Hypothalamus (tissue), 51 donors: Measurements from ENCODE around the gene MPDU1.

Source experiments
- DNase-seq, 51 donors: peaks; one replicate each; lab custom pipeline; 2025; lab: John Stamatoyannopoulos, UW

MPDU1 gene

DNA sequence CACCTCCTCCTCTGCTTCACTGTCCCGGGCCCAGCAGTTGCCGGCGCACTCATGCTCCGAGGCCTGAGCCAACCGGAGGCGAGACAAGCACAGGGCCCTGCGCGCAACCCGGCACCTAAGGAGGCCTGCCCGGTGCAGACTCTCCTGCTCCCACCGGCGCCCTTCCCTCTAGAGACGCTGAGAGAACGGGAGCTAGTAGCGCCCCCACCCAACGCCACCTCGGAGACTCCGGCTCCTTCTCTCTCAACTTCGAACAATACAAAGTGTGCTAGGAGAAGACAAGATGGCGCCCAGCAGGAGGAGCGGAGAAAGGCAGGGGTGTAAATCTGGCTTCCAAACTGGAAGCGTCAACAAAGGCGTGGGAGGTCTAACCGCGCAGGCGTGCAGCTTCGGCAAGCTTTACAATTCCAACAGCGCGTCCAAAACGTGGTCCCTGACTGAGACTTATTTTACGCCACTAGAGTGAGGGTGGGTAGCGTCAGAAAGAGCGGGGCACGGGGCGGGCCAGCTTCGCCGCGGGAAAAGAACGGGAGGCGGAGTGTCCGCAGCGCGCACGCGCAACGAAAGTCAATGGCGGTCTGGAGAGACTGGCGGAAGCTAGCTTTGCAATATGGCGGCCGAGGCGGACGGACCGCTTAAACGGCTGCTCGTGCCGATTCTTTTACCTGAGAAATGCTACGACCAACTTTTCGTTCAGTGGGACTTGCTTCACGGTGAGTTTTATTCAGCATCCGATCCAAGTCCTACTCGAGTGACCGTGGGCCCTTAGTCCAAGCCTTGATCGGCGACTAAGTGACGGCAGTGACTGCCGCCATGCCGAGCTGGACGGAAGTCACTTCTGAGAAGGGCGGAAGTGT is at the start of gene MPDU1:
Gene MPDU1 (plus strand): TSS at position 600 of the 857 bp plus-strand sequence. CDS start 11 bp downstream, at position 611.
- peak; percentile 82 to 99 (median 95) for DNase-seq

DNA sequence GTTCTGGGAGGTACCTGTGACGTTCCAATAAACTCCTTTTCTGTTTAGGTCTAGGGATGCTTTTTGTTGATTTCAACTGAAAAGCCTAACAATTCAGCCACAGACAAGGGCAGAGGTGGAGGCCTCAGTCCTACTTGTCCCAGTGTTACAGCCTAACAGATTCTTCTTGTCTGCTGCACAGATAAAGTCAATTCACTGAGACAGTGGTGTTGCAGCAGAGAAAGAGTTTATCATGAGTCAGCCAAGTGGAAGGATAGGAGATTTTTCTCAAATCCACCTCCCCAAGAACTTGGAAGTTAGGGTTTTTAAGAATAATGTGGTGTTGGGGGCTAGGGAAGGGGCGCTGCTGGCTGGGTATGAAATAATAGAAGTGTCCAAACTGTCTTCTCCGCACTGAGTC is 45.6 kb upstream of the MPDU1 start:
- no peak for DNase-seq

DNA sequence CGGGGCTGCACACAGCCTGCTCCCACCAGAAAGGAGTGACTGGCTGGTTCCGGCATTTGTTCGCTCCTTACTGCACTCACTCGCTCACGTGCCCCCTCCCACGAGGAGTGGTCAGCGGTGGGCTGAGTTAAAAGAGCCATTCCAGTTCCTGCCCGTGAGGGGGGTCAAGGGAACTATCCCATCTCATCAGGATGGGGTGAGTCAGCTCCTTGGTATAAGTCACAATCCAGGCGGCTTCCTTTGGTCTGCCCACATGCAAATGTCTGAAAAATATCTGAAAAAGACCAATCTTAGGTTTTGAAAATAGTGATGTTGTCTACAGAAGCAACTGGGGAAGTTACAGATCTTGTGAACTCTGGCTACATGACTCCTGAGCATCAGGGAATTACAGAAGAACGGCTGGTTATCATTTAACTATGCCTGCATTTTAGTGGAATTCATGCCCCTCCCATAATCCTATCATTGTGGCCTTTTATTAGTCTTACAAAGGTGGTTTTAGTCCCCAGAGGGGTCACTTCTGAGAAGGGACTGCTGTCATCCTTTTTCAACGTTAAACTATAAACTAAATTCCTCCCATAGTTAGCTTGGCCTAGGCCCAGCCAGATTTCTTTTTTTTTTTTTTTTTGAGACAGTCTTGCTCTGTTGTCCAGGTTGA is 44.6 kb upstream of the MPDU1 start:
- no peak for DNase-seq

DNA sequence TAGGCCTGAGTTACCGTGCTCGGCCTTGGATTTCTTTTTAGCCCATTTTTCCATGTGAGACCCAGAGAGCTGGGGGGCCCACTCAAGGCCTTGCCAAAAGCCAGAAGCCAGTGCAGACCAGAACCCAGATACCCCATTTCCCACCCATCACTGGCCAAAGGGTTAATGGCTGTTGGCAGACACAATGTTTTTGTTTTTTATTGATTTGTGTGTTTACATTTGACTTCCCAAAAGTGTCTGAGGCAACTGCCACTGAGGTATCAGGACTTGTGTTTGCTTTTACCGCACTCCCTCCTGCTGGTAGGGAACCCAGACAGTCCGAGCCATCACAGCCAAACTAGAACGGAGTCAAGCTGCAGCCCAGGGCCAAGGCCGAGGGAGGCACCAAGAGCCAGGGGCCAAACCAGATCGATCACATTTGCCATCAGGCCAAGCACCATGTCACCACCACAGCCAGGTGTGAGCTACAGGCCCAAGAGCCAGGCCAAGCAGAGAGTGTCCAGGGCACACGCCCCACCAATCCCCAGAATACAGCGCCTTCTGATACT is 42.5 kb upstream of the MPDU1 start:
- DNase-seq: no peak

DNA sequence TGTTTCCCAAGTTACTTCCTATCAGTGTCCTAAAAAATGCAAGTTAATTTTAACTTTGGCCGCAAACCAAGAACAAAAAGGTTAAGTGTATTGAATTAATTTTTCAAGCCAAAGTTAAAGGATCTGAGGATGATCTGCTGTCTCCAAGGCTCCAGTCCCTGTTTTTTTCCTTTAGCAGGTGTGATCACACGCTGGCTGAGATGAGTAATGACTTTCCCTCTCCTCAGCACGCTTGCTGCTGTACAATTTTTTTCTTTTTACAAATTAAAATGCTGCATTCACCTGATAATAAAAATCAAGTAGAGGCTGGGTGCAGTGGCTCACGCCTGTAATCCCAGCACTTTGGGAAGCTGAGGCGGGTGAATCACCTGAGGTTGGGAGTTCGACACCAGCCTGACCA is 38.7 kb upstream of the MPDU1 start:
- peak in 1 of 51 donors; percentile 26 for DNase-seq

DNA sequence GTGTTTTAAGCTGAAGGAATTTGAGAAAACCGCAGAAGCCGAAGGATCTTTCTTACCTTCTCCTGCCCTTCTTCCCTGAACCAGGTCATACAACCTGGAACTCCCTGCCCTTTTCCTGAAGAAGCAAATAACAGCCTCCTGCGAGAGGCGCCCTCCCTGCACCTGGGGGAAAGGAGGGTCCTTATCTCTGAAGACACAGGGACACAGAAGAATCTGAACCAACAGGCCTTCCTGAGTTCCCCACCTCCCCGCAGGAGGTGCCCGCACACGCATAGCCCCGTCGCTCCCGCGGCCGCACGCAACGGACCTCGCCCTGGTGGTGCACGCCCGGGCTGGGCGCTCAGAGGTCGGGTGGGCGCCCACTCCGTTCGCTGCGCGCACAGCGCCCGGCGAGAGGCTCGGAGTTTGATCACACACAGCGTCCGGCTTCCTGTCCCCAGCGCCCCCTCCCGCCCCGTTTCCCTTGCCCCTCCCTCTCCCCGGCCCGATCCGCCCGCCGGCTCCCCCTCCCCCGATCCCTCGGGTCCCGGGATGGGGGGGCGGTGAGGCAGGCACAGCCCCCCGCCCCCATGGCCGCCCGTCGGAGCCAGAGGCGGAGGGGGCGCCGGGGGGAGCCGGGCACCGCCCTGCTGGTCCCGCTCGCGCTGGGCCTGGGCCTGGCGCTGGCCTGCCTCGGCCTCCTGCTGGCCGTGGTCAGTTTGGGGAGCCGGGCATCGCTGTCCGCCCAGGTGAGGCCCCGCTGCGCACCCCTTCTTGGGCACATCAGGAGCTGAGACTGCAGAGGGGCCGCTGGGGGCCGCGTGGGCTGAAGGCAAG is 34.9 kb upstream of the MPDU1 start, which contains the start of gene TNFSF12:
Gene TNFSF12 (plus strand): TSS at position 474 of the 816 bp plus-strand sequence. CDS start 96 bp downstream, at position 570.
- peak in 32 of 51 donors; percentile 14 to 76 (median 48) for DNase-seq

DNA sequence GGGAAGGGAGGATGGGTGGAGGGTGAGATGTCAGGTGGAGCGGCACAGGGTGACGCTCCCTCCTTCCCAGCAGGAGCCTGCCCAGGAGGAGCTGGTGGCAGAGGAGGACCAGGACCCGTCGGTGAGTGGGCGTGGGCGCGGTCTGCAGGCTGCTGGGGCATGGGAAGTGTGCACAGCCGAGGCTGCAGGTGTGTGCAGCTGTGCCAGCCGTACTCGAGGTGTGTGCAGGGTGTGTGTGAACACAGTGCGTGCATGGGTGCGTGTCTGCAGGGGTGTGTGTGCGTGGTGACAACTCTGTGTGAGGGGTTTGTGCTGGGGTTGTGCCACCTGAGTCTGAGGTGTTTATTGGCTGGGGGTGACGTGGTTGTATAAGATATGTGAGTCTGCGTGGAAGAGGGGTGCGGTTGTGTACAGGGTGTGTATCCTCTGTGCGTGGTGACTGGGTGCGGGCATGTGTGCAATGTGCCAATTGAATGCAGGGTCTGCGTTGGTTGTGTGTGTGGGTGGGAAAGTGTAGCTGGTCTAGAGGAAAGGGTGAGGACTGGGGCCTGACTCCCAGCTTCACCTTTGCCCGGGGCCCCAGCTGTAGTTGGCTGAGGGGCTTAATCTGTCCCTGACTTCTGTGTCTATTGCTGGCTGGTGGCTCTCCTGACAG is 34.1 kb upstream of the MPDU1 start:
- peak in 4 of 51 donors; percentile 34 to 58 (median 44) for DNase-seq

DNA sequence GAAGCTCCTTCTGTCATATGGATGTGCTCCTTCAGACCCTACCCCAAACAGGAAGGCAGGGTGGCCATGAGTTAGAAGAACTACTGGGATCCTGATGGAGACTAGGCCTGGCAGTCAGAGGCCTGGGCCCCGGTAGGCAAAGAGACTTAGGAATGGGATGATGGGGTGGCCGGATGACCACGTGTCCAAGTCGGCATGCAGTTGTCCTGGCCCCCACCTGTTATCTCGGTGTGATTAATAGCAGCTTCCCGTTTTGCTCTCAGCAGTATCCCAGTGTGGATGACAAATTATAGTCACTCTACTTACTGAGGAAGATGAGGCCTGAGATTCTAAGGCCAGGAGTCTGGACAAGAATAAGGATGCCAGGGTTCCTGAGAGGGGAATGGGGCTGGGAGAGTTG is 33.3 kb upstream of the MPDU1 start:
- no peak for DNase-seq

DNA sequence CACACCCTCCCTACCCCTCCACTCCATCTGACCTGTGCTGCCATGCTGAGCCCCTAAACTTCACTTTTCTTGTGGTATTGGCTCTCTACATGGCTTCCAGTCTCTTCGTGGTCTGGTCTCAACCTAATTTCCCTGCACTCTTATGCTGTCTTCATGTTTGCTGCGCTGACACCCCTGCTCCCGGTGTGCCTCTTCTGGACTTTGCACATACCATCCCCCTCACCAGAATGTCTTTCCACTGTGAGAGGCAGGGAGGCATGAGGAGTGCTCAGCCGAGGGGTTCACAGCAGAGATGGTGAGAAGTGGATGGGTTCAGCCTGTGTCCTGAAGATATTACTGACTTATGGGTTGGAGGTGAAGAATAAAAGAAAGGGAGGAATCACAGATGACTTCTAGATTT is 32.3 kb upstream of the MPDU1 start:
- no peak for DNase-seq

DNA sequence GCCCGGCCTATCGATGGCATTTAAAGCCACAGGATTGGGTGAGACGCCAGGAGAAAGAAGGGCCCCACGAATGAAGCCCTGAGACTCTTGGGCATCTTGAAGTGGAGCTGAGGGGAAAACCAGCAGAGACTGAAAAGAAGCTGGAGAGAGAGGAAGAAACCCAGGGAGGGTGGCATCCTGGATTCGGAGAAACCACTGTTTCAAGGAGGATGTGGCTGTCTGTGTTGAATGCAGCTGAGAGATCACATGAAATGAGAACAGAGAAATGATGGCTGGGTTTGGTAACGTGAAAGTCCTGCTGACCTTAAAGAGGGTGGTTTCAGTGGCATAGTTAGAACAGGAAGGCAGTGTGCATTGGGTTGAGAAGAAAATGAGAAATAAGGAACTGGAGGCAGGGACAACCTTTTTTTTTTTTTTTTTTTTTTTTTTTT is 31.0 kb upstream of the MPDU1 start:
- DNase-seq: peak in 3 of 51 donors; percentile 7 to 15 (median 15)

DNA sequence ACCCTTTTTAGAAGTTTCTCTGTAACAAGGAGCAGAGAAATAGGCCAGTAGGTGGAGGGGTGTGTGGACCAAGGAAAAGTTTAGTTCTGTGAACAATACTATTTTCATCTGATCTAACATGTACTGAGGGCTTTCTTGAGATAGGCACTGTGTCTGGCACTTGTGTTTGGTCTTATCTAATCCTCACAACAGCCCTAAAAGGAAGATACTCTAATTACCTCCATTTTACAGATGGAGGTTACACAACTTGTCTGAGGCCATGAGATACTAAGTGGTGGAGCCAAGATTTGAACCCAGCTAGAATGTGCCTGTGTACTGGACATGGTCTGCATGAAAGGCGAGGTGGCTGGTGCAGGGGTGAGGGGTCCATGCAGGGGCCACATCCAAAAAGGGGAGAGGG is 30.3 kb upstream of the MPDU1 start:
- DNase-seq: no peak

DNA sequence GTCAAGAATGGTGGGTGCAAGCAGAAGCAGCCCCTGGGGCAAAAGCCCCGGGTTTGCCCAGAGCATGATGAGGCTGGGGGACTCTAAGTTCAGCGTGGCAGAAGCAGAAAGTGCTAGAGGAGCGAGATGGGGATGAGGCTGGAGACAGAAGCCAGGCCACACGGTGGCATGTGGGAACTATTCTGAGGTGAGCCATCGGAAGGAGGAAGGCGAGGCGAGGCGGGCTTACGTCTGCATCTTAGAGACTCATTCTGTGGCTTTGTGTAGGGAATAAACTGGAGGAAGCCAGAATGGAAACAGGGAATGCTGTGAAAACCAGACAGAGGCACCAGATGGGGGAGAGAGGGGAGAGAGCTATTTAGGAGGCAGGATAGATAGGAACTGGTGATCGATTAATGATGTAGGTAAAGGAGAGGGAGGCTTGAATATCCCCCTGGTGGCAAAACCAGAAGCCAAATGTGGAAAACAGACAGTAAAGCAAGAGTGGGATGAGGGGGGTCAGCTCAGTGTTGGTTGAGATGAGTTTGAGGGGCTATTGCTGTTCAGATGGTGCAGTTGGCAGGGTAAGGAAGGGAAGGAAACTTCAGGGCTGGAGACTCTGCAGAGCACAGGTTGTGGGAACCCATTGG is 28.2 kb upstream of the MPDU1 start:
- DNase-seq: no peak

DNA sequence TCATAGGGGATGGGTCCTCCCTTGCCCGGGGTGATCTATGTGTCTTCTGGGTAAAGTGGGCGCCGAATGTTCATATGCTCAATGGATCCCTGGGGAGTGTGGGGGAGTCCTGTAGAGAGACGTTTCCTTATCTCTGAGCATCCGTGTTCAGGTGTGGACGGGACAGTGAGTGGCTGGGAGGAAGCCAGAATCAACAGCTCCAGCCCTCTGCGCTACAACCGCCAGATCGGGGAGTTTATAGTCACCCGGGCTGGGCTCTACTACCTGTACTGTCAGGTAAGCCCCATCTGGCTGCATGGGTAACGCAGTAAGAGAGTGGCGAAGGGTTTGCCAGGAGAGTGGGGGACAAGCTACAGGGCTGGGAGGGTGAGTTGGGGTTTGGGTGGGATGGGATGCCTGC is 27.0 kb upstream of the MPDU1 start:
- DNase-seq: no peak

DNA sequence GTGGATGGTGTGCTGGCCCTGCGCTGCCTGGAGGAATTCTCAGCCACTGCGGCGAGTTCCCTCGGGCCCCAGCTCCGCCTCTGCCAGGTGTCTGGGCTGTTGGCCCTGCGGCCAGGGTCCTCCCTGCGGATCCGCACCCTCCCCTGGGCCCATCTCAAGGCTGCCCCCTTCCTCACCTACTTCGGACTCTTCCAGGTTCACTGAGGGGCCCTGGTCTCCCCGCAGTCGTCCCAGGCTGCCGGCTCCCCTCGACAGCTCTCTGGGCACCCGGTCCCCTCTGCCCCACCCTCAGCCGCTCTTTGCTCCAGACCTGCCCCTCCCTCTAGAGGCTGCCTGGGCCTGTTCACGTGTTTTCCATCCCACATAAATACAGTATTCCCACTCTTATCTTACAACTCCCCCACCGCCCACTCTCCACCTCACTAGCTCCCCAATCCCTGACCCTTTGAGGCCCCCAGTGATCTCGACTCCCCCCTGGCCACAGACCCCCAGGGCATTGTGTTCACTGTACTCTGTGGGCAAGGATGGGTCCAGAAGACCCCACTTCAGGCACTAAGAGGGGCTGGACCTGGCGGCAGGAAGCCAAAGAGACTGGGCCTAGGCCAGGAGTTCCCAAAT is 26.4 kb upstream of the MPDU1 start:
- no peak for DNase-seq

DNA sequence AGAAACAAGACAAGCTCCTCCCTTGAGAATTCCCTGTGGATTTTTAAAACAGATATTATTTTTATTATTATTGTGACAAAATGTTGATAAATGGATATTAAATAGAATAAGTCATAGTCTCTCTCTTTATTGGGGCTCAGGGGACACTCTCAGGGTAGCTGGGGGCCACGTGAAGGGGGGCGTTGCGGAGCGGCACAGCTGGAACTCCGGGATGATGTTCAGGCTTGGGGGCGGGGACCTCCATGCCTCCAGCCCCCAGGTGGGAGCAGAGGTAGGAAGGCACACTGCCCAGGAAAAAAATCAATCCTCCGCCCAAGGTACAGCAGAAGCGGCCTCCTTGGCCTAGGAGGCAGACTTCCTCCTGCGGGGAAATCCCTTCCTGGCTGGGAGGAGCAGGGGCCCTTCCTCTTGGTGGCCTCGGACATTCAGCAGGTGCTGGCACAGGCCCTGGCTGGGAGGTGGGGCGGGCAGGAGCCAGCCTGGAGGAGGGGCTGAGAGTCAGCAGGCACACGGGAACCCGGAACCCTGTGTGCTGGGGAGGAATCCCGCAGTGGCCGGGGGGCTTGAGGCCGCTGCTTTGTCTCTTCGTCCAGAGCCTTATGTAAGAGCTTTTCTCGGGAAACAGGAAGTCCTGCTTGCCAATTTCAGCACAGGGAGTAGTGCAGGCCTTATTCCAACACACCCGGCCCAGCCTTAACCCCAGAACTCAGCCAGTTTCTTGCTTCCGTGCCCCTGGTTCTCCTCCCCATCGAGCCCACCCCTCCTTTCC is 25.7 kb upstream of the MPDU1 start:
- peak in 41 of 51 donors; percentile 27 to 93 (median 73) for DNase-seq

DNA sequence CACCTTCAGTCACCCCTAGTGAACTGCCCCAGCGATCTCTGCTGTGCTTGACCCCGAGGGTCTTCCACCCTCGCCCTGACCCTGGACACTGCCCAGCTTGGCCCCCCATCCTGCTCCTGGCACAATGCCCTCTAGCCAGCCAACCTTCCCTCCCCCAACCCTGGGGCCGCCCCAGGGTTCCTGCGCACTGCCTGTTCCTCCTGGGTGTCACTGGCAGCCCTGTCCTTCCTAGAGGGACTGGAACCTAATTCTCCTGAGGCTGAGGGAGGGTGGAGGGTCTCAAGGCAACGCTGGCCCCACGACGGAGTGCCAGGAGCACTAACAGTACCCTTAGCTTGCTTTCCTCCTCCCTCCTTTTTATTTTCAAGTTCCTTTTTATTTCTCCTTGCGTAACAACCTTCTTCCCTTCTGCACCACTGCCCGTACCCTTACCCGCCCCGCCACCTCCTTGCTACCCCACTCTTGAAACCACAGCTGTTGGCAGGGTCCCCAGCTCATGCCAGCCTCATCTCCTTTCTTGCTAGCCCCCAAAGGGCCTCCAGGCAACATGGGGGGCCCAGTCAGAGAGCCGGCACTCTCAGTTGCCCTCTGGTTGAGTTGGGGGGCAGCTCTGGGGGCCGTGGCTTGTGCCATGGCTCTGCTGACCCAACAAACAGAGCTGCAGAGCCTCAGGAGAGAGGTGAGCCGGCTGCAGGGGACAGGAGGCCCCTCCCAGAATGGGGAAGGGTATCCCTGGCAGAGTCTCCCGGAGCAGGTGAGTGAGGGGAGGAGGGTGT is 24.9 kb upstream of the MPDU1 start, which contains the start of gene TNFSF13:
Gene TNFSF13 (plus strand): TSS at position 207 of the 776 bp plus-strand sequence. CDS start 290 bp downstream, at position 497.
- DNase-seq: peak in 22 of 51 donors; percentile 16 to 83 (median 61)
